K562 (cell line): ENCODE measurements around the gene ARMC9. TPM values are rescaled to one million over a fixed set of nuclear protein-coding genes. Genes with fewer than 3 reads are reported as not detected.

Experiments used
- ARID1B ChIP-seq: fragments of 450-650 bp; IDR thresholded peaks from 2 replicates; pipeline ENCODE4 v1.6.1; 2016; ENCODE audit warnings: antibody characterized with exemption, mild to moderate bottlenecking, inconsistent platforms
- CHD1 ChIP-seq: fragments of 200-600 bp; sonication (generic); IDR thresholded peaks from one replicate; pipeline ENCODE4 v1.6.1; 2012; ENCODE audit warnings: mild to moderate bottlenecking, moderate library complexity, low read length, inconsistent platforms
- HNRNPLL ChIP-seq: fragments of 200-400 bp; formaldehyde crosslinking; IDR thresholded peaks from 2 replicates; pipeline ENCODE4 v1.6.1; 2017; ENCODE audit warnings: low read length, low read depth, mild to moderate bottlenecking; ENCODE audit not compliant: poor library complexity, severe bottlenecking
- MAZ ChIP-seq, 2 experiments: fragments of 450-650 bp in 1 of 2; sonication (generic) in 1 of 2; formaldehyde crosslinking; IDR thresholded peaks in 1 of 2; conservative IDR thresholded peaks in 1 of 2; 2 replicates each; pipeline versions ENCODE4 v1.4.0 to v1.5.0; 2020; ENCODE audit warnings: mild to moderate bottlenecking in 1 of 2, missing genetic modification reagents in 1 of 2
- MTA3 ChIP-seq: fragments of 450-650 bp; formaldehyde crosslinking; IDR thresholded peaks from 2 replicates; pipeline ENCODE4 v1.6.1; 2017; ENCODE audit warnings: mild to moderate bottlenecking, borderline replicate concordance
- NCOA2 ChIP-seq, 2 experiments: fragments of 450-650 bp; IDR thresholded peaks; 2 replicates each; pipeline ENCODE4 v1.6.1; 2018; ENCODE audit warnings: mild to moderate bottlenecking in 2 of 2, moderate library complexity in 1 of 2; ENCODE audit not compliant: partially characterized antibody in 2 of 2
- NRF1 ChIP-seq, 2 experiments: fragments of 450-650 bp; IDR thresholded peaks in 1 of 2; conservative IDR thresholded peaks in 1 of 2; 2 replicates each; pipeline ENCODE4 v1.6.1; 2014; ENCODE audit warnings: mild to moderate bottlenecking in 2 of 2
- PHF20 ChIP-seq: fragments of 450-650 bp; IDR thresholded peaks from 2 replicates; pipeline ENCODE4 v1.6.1; 2018; ENCODE audit not compliant: partially characterized antibody
- POLR2A ChIP-seq: fragments of 450-650 bp; conservative IDR thresholded peaks from 2 replicates; pipeline ENCODE4 v1.6.1; 2016
- PTBP1 ChIP-seq: fragments of 200-400 bp; formaldehyde crosslinking; IDR thresholded peaks from 2 replicates; pipeline ENCODE4 v1.6.1; 2017; ENCODE audit warnings: low read depth, low read length
- RFX1 ChIP-seq: fragments of 450-650 bp; IDR thresholded peaks from 2 replicates; pipeline ENCODE4 v1.6.1; 2016; ENCODE audit warnings: mild to moderate bottlenecking, moderate library complexity
- TAF9B ChIP-seq: fragments of 450-650 bp; IDR thresholded peaks from 2 replicates; pipeline ENCODE4 v1.6.1; 2018; ENCODE audit warnings: mild to moderate bottlenecking; ENCODE audit not compliant: partially characterized antibody
- ZNF140 ChIP-seq: fragments of 250-450 bp; sonication (Bioruptor Pico); IDR thresholded peaks from 2 replicates; pipeline ENCODE4 v1.8.0; 2021; ENCODE audit warnings: moderate library complexity, mild to moderate bottlenecking, inconsistent platforms
- polyA plus RNA-seq, 8 experiments: library from polyadenylated mRNA; depleted of rRNA in 4 of 8; stranded (reverse) in 5 of 8; unstranded in 3 of 8; fragments of >200 nt; fragmentation: Nextera tagmentation in 2 of 8; fragmentation: Illumina TruSeq in 1 of 8; extraction: Ambion mirVana in 2 of 8; extraction: Trizol in 1 of 8; gene quantifications; 2 replicates each; pipeline versions ENCODE4 v1.2.1 to v1.2.3, GENCODE V29; 2011 to 2014; ENCODE audit warnings: inconsistent platforms in 1 of 8, missing spikeins in 1 of 8
- total RNA-seq, 7 experiments: library from RNA; depleted of rRNA in 6 of 7; stranded (reverse); fragments of >200 nt in 6 of 7; fragmentation: Illumina TruSeq in 2 of 7; extraction: Trizol in 2 of 7; gene quantifications; 2 replicates each; pipeline versions ENCODE4 v1.2.1 to v1.2.3, GENCODE V29; 2011 to 2021; ENCODE audit warnings: low replicate concordance in 1 of 7
- TF ChIP-seq, protein P1 (sequence below): sonication (generic); formaldehyde crosslinking; IDR thresholded peaks from 2 replicates; pipeline ENCODE4 v1.8.1; 2023; ENCODE audit warnings: mild to moderate bottlenecking, missing genetic modification reagents
- TF ChIP-seq, protein P2 (sequence below): fragments of 450-650 bp; formaldehyde crosslinking; IDR thresholded peaks from 2 replicates; pipeline ENCODE4 v1.4.0; 2020; ENCODE audit warnings: mild to moderate bottlenecking, mixed read lengths
- TF ChIP-seq, protein P3 (sequence below): sonication (generic); IDR thresholded peaks from 2 replicates; pipeline ENCODE4 v1.6.1; 2016
- TF ChIP-seq, protein P4 (sequence below): fragments of 250-450 bp; sonication (Bioruptor Pico); IDR thresholded peaks from 2 replicates; pipeline ENCODE4 v1.9.0; 2021; ENCODE audit warnings: mild to moderate bottlenecking, inconsistent platforms
- TF ChIP-seq, protein P5 (sequence below): fragments of 450-650 bp; formaldehyde crosslinking; conservative IDR thresholded peaks from 2 replicates; pipeline ENCODE4 v1.4.0; 2022; ENCODE audit warnings: mild to moderate bottlenecking, missing genetic modification characterization

The ARMC9 gene
- total and polyA plus RNA-seq, 9 of the 15 experiments (the other 6 are each of a cell fraction or from before 2014, with no cell fraction given): 0.36 to 2.3 (median 1.1) TPM

DNA sequence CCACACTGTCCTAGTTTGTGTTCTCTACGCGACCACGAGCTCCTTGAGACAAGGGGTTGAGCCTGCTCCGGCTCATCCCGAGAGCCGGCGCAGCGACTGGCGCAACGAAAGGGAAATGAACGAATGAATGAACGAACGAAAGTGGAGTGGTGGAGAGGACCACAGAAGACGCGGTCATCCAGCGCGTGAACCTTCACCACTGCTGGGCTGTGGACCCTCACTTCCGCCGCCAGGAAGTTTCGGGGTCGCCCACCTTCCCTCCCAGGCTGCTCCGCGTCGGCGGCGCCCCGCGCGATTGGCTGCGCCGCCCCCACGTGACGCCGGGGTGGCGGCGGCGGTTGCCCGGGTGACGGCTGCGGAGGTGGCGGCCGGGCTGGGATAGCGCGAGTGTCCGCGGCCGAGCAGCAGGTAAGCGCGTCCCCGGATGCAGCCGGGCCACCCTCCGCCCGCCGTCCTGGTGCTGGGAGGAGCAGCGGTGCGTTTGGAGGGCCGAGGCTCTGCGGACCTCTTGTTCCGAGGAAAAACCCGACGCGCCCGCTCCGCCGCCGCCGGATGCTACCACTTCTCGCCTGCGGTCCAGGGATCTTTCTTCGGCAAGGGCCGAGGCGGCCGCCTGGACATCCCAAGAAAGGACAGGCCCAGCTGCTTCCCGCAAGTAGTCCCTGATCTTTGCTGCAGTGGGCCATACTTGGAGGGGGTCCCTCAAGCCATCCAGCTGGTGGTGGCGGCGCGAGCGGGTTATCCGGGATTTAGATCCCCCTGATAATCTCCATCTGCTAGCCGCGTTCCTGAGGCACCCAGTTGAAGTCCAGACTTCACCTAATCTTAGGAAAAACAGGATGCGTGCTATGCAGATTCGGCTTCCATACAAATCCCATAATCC lies at the start of gene ARMC9 (continued):
- TF ChIP-seq, protein P1, sequence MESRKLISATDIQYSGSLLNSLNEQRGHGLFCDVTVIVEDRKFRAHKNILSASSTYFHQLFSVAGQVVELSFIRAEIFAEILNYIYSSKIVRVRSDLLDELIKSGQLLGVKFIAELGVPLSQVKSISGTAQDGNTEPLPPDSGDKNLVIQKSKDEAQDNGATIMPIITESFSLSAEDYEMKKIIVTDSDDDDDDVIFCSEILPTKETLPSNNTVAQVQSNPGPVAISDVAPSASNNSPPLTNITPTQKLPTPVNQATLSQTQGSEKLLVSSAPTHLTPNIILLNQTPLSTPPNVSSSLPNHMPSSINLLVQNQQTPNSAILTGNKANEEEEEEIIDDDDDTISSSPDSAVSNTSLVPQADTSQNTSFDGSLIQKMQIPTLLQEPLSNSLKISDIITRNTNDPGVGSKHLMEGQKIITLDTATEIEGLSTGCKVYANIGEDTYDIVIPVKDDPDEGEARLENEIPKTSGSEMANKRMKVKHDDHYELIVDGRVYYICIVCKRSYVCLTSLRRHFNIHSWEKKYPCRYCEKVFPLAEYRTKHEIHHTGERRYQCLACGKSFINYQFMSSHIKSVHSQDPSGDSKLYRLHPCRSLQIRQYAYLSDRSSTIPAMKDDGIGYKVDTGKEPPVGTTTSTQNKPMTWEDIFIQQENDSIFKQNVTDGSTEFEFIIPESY (CRISPR knock-in tag): no peak
- TF ChIP-seq, protein P2, sequence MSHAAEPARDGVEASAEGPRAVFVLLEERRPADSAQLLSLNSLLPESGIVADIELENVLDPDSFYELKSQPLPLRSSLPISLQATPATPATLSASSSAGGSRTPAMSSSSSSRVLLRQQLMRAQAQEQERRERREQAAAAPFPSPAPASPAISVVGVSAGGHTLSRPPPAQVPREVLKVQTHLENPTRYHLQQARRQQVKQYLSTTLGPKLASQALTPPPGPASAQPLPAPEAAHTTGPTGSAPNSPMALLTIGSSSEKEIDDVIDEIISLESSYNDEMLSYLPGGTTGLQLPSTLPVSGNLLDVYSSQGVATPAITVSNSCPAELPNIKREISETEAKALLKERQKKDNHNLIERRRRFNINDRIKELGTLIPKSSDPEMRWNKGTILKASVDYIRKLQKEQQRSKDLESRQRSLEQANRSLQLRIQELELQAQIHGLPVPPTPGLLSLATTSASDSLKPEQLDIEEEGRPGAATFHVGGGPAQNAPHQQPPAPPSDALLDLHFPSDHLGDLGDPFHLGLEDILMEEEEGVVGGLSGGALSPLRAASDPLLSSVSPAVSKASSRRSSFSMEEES (CRISPR knock-in tag): peak; percentile 27; the same call in 1 of the 2 replicates
- TF ChIP-seq TAF9B (no peak), POLR2A (peak; percentile 67), PTBP1 (no peak), HNRNPLL (peak; percentile 80), ZNF140 (no peak), MAZ (CRISPR knock-in tag; conservative IDR thresholded peaks at IDR 0.05 in 1 of 2, IDR thresholded peaks at IDR 0.05 in 1 of 2) (0 out of 4 replicates have a peak, but pooled peaks of 1 of the 2 experiments have one; percentile 23), MTA3 (peak; percentile 54; the same call in 1 of the 2 replicates), CHD1 (no peak), RFX1 (peak; percentile 72), NRF1 (conservative IDR thresholded peaks at IDR 0.05 in 1 of 2, IDR thresholded peaks at IDR 0.05 in 1 of 2) (peak; percentile 69 to 76), ARID1B (no peak), PHF20 (peak; percentile 59), NCOA2 (IDR thresholded peaks at IDR 0.05; ENCODE audit: partially characterized antibody in 2 of 2) (no peak)
- TF ChIP-seq, protein P3, sequence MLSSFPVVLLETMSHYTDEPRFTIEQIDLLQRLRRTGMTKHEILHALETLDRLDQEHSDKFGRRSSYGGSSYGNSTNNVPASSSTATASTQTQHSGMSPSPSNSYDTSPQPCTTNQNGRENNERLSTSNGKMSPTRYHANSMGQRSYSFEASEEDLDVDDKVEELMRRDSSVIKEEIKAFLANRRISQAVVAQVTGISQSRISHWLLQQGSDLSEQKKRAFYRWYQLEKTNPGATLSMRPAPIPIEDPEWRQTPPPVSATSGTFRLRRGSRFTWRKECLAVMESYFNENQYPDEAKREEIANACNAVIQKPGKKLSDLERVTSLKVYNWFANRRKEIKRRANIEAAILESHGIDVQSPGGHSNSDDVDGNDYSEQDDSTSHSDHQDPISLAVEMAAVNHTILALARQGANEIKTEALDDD: no peak
- TF ChIP-seq, protein P4, sequence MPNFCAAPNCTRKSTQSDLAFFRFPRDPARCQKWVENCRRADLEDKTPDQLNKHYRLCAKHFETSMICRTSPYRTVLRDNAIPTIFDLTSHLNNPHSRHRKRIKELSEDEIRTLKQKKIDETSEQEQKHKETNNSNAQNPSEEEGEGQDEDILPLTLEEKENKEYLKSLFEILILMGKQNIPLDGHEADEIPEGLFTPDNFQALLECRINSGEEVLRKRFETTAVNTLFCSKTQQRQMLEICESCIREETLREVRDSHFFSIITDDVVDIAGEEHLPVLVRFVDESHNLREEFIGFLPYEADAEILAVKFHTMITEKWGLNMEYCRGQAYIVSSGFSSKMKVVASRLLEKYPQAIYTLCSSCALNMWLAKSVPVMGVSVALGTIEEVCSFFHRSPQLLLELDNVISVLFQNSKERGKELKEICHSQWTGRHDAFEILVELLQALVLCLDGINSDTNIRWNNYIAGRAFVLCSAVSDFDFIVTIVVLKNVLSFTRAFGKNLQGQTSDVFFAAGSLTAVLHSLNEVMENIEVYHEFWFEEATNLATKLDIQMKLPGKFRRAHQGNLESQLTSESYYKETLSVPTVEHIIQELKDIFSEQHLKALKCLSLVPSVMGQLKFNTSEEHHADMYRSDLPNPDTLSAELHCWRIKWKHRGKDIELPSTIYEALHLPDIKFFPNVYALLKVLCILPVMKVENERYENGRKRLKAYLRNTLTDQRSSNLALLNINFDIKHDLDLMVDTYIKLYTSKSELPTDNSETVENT (CRISPR knock-in tag): no peak
- TF ChIP-seq, protein P5, sequence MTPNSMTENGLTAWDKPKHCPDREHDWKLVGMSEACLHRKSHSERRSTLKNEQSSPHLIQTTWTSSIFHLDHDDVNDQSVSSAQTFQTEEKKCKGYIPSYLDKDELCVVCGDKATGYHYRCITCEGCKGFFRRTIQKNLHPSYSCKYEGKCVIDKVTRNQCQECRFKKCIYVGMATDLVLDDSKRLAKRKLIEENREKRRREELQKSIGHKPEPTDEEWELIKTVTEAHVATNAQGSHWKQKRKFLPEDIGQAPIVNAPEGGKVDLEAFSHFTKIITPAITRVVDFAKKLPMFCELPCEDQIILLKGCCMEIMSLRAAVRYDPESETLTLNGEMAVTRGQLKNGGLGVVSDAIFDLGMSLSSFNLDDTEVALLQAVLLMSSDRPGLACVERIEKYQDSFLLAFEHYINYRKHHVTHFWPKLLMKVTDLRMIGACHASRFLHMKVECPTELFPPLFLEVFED (CRISPR knock-in tag): no peak
